HG03066 (cell line): ENCODE data around the gene ALDH7A1.
"Not testable (repeated sequence)": the region's sequence is repeated elsewhere in the genome, so short reads cannot be mapped to it uniquely, and the experiment has no call there.

Experiments
- ATAC-seq: cut with Tn5 transposase; IDR thresholded peaks from one replicate; pipeline ENCODE4 v1.9.1; 2021; ENCODE audit warnings: low read depth; ENCODE audit not compliant: unreplicated experiment

The ALDH7A1 gene

DNA sequence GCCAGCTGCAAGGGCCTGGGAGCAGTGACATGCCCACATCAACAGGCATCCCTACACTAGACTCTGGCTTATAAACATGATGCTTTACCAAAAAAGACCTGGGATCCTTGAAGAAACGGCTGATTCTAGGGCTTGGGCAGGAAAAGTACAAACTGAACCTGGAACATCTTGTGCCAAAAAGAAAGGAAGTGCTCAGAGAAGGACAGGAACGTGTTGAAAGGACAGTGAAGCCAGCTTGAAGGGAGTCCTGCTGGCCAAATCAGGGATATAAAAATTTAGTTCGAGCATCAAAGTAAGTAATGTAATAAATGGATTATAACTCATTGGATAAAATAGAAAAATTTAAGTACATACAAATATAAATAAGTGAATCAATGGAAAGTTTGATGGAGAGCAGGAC, 58.1 kb downstream of the ALDH7A1 start:
- ATAC-seq: no peak

DNA sequence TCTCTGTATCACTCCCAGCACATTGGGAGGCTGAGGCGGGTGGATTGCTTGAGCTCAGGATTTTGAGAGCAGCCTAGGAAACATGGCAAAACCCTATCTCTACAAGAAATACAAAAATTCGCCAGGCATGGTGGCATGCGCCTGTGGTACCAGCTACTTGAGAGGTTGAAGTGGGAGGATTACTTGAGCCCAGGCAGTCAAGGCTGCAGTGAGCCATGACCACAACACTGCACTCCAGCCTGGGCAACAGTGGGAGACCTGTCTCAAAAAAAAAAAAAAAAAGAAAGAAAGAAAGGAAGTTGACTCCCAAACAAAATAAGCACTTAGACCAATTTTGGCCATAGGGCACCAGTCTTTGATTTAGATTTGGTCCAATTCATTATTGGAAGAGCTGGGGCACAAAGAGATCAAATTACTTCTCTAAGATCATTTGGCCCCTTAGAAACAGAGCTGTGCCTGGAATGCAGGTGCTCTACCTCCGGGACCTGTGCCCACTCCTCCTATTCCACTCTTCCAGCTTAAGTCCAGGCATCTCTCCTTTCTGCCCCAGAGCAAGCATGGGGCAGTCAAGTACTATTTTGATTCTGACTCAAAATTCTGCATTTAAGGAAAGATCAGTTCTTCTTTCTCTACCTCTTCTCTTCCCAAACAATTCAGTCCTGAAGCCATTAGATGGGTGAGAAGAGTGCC, 59.0 kb downstream of the ALDH7A1 start:
- ATAC-seq: no peak

DNA sequence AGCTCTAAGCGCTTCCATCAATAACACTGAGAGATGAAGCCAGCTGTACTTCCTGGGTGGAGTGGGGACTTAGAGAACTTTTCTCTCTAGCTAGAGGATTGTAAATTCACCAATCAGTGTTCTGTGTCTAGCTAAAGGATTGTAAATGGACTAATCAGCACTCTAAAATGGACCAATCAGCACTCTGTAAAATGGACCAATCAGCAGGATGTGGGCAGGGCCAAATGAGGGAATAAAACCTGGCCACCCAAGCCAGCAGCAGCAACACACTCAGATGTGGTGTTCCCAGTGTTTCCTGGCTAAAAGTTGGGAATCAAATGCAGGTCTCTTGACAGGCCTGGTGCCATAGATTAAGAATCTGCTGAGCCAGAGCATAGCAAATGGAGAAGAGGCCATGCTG, 60.5 kb downstream of the ALDH7A1 start:
- no peak for ATAC-seq

DNA sequence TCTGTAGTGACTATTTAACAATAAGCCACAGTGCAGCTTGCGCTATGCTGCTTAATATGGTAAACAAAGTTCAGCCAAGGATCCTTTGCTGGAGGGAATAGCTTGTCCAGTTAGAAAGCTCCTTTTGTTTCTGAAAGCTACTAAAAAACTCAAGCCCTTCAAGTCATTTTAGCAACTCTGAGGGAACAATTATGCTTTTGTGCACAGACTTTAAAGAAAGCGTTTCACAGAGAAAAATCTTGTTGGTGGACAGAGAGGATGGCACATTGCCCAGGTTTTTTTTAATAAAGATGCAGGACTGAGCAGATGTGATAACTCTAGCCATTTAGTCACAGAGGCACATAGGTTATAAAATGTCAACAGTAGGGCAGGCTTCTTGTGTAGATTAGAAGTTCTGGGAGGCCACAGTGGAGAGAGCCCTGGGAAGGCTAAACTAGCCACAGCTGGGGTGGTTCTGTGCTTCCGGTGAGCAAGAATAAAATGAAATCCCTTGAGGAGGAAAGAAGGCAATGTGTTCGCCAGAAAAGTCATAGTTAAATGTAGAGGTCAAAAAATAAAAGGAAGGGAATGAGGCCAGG, 63.4 kb downstream of the ALDH7A1 start:
- ATAC-seq: no peak

DNA sequence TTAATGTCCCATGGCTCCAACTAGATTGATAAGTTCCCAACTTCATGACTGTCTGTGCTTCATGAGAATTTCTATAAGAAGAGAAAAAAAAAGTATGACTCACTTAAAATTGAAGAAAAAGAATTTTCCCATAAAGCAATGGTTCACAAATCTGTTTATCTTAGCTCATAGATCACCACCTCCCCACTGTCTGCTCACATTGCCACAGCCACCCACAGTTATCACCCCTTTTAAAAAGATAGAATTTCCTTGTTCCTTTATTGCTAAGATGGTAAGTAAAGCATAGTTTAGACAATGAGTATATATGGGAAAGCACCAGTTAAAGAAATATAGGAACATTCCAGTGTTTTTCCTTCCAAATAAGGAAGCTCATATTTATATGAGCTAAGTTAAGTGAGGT, 67.1 kb downstream of the ALDH7A1 start:
- no peak for ATAC-seq

DNA sequence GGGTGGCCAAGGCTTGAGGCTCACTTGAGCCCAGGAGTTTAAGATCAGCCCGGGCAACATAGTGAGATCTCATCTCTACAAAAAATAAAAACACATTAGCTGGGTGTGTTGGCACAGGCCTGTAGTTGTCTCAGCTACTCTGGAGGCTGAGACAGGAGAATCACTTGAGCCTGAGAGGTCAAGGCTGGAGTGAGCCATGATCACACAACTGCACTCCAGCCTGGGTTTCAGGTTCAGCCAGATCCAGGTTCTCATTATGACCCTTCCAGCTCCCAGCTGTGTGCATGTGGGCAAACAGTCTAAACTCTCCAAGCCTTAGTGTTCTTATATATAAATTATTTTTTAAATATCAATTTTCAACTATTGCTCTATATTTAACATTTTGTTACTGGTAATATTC, 67.9 kb downstream of the ALDH7A1 start:
- no peak for ATAC-seq

DNA sequence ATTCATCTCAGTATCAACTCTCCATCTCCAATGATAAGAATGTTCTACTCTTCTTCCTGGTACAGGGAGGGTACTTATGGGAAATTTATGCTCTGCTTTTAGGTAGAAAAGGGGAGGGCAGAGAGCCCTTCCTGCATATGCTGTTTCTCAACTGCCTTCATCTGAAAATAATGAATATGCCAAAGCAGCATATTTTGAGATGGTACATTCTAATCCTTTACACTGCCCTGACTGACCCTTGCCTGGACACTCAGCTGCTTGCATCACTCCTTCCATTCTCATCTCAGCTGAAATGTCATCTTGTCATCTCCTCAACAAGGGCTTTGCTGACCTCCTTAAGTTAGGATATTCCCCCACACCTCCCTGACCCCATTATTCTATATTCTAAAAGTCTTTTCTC, 68.5 kb downstream of the ALDH7A1 start:
- ATAC-seq: no peak

DNA sequence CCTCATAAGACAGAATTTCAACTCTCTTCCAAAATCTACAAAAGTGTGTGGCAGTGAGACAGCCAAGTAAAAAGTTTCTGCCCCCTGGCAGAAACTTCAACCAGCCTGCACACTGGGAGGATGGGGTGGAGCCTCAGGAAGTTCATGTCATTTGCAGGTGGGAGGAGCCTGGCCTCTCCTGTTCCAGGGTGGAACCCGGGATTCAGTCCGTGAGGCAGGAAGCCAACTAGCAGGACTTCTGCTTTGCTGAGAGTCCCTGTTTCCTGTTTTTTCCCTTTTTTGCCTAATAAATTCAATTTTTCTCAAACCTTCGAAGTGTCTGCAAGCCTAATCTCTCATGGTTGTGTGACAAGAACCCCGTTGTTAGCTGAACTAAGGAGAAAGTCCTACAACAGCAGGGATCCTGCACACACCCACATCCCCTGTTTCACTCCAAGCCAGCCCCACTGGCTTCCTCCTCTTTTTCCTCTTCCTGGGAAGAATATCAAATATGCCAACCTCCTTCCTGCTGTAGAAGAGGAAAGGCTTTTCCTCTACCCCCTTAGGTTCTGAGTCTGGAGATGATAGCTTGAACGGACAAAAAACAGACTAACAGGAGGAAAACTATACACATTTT, 69.3 kb downstream of the ALDH7A1 start:
- ATAC-seq: no peak

DNA sequence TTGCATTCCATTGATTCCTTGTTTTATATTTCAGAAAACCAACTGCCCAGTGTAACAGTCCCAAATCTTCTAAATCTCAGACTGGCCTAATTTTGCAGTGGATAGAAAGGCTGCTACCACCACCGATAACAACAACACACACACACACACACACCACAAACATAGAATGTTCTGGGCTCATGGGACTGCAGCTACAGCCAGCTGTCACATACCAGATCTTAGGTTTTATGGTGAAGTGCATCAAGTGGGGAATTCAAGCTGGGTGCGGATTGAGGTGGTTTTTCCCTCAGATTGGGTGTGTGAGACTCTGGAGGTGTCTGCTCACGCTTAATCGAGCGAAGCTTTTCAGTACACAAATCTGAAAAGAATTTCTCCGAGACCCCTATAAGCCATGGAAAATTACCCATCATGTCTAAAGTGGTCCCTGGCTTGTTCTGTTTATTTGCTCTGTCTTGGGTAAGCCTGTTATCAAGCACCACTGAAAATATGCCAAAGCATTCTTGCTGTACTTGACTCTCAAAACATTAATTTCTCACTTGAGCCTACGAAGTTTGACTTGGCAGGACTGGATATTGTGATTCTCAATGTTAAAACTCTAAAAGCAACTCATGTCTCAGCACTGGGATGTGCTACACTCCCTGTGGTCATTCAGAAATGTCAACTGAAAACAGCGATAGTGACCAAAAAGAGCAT, 71.1 kb downstream of the ALDH7A1 start:
- no peak for ATAC-seq

DNA sequence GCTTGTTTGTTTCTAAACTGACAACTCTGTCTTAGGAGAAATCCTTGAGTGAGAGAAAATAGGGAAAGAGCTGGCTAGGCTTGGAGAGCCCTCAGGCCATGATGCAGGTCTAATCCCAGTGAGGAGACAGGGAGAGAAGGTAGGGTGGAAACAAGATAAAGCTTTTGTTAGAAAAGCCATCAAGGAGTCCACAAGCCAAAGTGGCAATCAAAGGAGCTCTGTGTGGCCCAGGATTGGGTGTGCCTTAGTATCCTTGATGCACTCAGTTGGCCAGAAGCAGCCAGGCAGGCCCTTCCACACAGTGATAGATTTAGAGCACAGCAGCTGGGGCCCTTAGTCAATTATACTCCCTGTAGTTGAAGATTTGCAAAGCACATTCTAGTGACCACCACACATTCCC, 73.9 kb downstream of the ALDH7A1 start:
- no peak for ATAC-seq

DNA sequence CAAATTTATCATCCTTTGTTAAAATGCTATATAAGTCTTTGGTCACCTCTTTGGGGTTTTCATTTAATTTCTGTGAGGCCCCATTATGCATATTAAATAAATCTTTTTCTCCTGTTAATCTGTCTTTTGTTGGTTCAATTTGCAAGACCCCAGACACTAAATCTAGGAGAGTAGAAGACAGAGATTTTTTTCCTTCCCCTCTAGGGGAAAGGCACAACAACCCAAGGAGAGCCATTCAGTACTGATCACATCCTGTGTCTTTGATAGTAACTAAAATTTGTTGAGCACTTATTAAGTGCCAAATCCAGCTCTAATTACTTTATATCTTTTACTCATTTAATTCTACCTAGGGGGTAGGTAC, 74.4 kb downstream of the ALDH7A1 start:
- ATAC-seq: no peak

DNA sequence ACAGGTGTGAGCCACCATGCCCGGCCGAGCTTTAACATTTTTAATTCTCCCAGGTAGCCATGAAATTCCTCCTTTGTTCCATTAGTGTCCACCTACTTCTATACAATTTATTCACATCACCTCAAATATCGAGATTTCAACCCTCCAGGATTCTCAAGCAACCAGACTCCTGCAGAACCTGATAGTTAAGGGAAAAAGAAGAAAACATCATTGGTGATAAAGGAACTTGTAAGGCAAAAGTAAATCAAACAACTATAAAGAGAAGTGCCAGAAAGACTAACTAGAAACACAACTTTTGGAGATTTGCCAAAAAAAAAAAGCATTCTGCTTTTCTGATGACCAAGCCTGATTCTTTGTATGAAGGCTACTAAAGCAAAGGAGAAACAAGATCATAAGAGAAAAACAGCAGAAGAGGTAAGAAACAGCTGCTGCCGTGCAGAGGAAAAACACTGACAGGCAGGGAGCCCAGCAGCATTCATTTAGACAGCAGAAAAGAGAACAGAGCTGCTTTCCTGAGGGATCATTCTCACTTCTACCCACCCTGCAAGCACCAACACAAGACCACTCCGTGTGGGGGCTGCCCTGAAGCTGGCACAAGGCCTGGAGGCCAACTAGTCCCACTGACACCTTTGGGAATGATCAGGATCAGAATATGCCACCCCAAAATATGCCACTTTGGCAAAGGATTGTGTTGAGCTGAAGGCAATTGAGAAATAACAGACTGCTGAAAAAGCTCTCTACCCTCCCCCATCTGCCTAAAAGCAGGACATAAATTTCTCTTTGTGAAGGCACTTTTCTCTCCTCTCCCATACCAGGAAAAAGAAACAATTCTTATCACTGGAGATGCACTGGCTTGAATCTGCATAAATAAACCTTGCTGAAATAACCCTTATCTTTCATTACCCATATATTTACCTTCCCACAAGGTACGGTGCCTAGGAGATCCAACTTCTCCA, 75.1 kb downstream of the ALDH7A1 start:
- ATAC-seq: no peak

DNA sequence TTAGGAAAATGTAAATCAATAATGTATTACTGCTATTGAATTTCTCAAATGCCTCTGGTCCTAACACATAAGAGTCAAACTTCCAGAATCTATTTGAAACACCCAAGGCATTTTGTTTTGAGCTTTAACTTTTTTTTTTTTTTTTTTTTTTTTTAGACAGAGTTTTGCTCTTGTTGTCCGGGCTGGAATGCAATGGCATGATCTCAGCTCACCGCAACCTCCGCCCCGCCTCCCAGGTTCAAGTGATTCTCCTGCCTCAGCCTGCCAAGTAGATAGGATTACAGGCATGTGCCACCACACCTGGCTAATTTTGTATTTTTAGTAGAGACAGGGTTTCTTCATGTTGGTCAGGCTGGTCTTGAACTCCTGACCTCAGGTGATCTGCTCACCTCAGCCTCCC, 75.8 kb downstream of the ALDH7A1 start:
- not testable (repeated sequence) for ATAC-seq

DNA sequence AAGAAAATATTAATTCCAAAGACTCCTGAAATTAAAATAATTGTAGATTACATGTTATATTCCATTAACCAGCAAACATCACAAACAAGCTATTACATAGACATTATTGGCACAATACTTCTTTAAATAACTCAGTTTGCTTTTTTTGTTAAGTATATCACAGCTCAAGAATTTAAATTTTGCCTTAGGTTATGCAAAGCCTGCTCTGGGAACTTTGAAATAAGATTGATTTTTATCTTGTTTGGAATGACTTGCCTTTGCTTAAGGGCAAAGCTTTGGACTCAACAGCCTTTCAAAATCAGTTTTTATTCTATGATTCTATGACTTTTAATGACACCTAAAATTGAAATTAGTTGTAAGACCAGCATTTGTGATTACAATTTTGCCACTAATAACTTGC, 78.2 kb downstream of the ALDH7A1 start:
- ATAC-seq: no peak

DNA sequence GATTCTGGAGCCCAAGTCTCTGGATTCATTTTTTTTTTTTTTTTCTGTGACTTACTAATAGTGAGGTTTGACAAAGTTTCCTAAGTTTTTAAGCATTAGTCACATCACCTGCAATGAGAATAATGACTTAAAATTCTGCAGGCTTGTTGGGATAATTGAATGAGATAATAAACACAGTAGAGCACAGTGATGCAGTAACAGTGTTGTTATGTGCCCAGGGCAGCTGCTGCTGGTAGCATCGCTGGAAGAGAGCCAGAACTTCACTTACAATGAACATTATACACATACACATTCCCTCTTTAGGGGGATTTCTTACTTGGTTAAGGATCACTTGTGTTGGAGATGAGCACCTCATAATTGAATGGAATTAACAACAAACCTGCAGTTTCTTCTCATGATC, 78.9 kb downstream of the ALDH7A1 start:
- no peak for ATAC-seq

DNA sequence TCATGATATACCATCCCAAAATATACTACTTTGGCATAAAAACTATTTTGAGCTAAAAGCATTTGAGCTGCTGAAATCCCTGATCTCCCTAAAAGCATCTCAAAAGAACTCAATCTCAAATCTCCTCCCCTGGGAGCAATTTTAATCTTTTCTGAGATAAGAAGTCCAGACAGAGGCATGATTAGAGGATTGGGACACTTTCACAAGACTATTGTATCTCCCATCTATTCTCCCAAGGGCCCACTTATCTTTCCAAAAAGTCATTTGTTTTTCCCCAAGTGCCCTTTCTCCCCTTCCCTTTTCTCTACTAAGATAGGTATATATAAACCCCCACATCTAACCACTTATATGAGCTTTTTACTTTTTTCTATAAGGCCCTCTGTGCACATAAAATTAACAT, 79.7 kb downstream of the ALDH7A1 start:
- no peak for ATAC-seq

DNA sequence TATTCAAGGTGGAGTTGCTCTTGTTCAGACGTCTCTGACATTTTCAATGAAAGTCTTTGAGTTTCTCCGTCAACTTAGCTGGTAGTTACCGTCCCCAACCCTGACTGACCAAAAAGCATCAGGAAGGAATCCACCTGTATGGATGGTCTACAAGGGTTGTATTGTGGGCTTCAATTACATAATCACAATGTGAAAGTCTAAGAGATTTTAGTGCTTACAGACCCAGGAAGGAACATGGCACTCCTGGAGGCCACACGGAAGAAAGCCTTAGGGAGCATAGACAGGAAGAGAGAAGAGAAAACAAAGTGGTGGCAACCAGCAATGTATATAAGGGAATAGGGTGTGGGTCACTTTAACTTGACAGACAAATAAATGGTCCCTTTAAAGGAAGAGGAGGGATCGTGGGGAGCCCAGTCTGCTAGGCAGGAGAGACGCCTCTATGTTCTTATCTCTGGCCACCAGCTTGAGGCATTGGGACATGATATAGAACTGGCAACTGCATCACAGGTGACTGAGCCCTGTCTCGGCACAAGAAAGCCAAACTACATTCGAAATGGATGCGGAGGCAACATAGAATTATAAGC, 80.4 kb downstream of the ALDH7A1 start:
- no peak for ATAC-seq

DNA sequence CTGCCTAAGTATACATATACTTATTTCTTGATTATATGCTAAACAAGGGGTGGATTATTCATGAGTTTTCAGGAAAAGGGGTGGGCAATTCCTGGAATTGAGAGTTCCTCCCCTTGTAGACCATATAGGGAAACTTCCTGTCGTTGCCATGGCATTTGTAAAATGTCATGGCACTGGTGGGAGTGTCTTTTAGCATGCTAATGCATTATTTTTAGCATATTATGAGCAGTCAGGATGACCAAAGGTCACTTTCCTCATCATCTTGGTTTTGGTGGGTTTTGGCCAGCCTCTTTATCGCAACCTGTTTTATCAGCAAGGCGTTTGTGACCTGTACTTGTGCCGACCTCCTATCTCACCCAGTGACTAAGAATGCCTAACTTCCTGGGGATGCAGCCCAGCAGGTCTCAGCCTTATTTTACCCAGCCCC, 80.9 kb downstream of the ALDH7A1 start:
- no peak for ATAC-seq

DNA sequence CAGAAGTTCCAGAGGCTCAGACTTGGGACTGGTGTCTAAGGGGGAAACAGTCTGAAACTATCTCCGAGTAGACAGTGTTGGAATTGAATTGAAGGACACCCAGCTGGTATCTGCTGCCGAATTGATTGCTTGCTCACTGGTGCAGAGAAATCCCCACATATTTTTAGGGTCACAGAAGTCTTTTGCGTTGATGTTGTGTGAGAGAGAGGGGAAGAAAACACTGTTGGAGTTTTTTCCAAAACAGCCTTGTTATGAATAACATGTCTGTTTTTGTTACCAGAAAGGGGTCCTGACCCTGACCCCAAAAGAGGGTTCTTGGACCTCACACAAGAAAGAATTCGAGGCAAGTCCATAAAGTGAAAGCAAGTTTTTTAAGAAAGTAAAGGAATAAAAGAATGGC, 81.3 kb downstream of the ALDH7A1 start:
- no peak for ATAC-seq

DNA sequence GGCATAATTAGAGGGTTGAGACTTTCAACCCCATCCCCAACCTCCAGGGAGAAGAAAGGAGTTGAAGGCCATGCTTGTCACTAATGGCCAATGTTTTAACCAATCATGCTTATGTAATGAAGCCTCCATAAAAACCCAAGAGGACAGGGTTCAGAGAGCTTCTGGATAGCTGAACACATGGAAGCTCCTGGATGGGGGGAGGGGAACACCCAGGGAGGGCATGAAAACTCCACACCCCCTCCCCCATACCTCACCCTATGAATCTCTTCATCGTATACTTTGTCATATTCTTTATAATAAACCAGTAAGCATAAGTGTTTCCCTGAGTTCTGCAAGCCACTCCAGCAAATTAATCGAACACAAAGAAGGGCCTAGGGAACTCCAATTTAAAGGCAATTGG, 81.7 kb downstream of the ALDH7A1 start:
- no peak for ATAC-seq
